GM21381 (cell line): ENCODE measurements around the gene RFXANK.

Experiments used
- ATAC-seq: cut with Tn5 transposase; IDR thresholded peaks from one replicate; pipeline ENCODE4 v1.9.1; 2021; ENCODE audit warnings: mild to moderate bottlenecking, moderate library complexity; ENCODE audit not compliant: unreplicated experiment

Gene RFXANK

DNA sequence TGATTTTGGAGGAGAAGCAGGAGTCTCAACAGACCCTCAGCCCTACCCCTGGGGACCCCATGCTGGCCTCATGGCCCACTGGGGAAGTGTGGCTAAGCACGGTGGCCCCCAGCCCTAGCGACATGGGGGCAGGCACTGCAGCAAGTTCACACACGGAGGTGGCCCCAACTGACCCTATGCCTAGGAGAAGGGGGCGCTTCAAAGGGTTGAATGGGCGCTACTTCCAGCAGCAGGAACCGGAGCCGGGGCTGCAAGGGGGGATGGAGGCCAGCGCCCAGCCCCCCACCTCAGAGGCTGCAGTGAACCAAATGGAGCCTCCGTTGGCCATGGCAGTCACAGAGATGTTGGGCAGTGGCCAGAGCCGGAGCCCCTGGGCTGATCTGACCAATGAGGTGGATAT is 34.6 kb downstream of the RFXANK start:
- no peak for ATAC-seq

DNA sequence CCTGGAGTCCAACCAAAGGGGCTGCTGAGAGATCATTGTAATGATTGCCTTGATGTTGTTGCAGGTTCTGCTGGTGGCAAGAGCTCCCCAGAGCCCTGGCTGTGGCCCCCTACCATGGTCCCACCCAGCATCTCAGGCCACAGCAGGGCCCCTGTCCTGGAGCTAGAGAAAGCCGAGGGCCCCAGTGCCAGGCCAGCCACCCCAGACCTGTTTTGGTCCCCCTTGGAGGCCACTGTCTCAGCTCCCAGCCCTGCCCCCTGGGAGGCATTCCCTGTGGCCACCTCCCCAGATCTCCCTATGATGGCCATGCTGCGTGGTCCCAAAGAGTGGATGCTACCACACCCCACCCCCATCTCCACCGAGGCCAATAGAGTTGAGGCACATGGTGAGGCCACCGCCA is 35.2 kb downstream of the RFXANK start:
- no peak for ATAC-seq

- ATAC-seq, result no peak
Observed at GRCh38 chr19:19229701-19230100, 37.6 kb downstream of the RFXANK start.

- ATAC-seq, result no peak
Observed at GRCh38 chr19:19230999-19231398, 38.9 kb downstream of the RFXANK start.

DNA sequence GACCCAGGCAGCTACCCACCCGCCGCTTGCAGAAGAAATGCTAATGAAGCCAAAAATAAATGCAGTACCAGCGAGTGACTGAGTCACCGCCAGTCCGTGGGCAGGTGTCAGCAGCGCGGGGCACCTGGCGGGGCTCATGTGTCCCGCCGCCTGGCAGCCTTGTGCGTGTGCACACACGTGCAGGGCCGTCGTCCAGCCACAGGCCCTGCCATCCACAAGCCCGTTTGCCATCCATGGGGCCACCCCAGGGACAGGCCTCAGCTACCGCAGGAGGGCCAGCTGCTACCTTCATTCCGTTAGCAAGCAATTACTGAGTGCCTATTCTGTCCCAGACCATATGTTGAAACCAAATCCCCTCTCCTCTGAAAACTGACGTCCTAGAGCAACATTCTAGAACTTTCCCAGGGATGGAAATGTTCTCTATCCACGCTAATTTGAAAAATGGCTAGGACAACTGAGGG is 40.2 kb downstream of the RFXANK start:
- ATAC-seq, result no peak

- no peak for ATAC-seq
Observed at GRCh38 chr19:19234220-19234816, 42.3 kb downstream of the RFXANK start.

- no peak for ATAC-seq
Observed at GRCh38 chr19:19236173-19236572, 44.1 kb downstream of the RFXANK start.

GRCh38 chr19:19238126-19238894 is 46.3 kb downstream of the RFXANK start:
- ATAC-seq, result no peak

DNA sequence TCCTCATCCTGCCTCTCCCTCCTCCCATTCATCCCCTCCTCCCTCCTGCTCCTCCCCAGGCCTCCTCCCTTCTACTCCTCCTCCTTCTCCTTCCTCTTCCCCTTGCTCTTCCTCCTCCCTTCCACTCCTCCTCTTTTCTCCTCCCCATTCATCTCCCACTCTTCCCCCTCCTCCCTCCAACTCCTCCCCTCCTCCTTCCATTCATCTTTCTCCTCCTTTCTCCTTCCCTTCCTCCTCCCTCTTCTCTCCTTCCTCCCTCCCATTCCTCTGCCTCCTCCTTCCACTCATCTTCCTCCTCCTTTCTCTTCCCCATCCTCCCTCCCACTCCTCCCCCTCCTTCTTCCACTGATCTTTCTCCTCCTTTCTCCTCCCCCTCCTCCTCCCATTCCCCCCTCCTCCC is 47.6 kb downstream of the RFXANK start:
- no peak for ATAC-seq

DNA sequence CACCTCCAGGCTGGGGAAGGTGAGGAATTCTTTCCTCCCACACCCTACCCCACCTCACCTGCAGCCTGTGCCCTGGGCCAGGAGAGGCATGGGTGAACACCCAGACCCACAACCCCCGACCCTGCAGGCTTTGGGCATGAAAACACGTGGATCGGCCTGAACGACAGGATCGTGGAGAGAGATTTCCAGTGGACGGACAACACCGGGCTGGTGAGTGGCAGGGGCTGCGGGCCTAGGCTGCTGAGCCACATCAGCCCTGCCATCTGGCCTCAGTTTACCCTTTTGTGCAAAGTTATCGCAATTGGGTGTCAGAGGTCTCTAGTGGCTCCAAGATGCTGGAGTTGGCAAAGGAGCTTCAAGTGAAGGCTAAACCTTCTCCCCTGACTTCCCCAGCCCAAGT is 48.4 kb downstream of the RFXANK start:
- no peak for ATAC-seq

- ATAC-seq, result no peak
Observed at GRCh38 chr19:19250196-19250801, 58.2 kb downstream of the RFXANK start.
